K562 (cell line): ENCODE results near the gene TASP1. TPM values are rescaled to one million over a fixed set of nuclear protein-coding genes. Genes with fewer than 3 reads are reported as not detected.
A peak's percentile ranks its signal among the peaks of the same experiment; 100 is the strongest.
"Not testable (repeated sequence)": the region's sequence is repeated elsewhere in the genome, so short reads cannot be mapped to it uniquely, and the experiment has no call there.

Experiments used
- ATAC-seq: fragments of 200-7000 bp; cut with Tn5 transposase; 3 replicates; pipeline ENCODE4 v1.9.1; 2020; ENCODE audit warnings: moderate library complexity
- BruUV-seq: library from RNA; stranded (reverse); fragments of 400-500 nt; replicated peaks from 2 replicates; lab custom pipeline; 2021; lab: Mats Ljungman, UMichigan
- CTCF ChIA-PET: fragments of 300-600 bp; formaldehyde crosslinking; extraction: SDS; loops from one replicate; lab custom pipeline; 2021; ENCODE audit warnings: low intra/inter-chr PET ratio; lab: Yijun Ruan, JAX
- POLR2A ChIA-PET: fragments of 300-600, 350-650 bp; sonication (Branson Sonifier 250); formaldehyde crosslinking; extraction: SDS; loops from one replicate; lab custom pipeline; 2021; ENCODE audit warnings: antibody characterized with exemption, inconsistent platforms; lab: Yijun Ruan, JAX
- DNase-seq, 4 experiments: peaks; one replicate each; pipeline versions ENCODE4 v3.0.0 to v3.0.0-alpha.2; 2011 to 2018; ENCODE audit warnings: low spot score in 3 of 4, mixed read lengths in 3 of 4; ENCODE audit errors: extremely low read depth in 1 of 4
- FAIRE-seq: peaks from 2 replicates; lab custom pipeline; 2011; peaks lifted over from hg19 to GRCh38; lab: Jason Lieb, UNC
- H2AFZ ChIP-seq: 2 replicates; pipeline ENCODE4 v1.6.0; 2011; ENCODE audit warnings: low read depth, low read length, control low read depth, inconsistent platforms
- H3K27ac ChIP-seq: fragments of 200-600 bp; 3 replicates; pipeline ENCODE4 v1.8.0; 2011; ENCODE audit warnings: low read depth, mild to moderate bottlenecking, control low read depth, inconsistent platforms, low read length, moderate library complexity, mixed read lengths; ENCODE audit errors: extremely low read depth
- H3K27me3 ChIP-seq, 2 experiments: fragments of 300-600 bp in 1 of 2; 2 replicates in 1 of 2; 3 replicates in 1 of 2; pipeline versions ENCODE4 v1.6.0 to v1.8.0; 2011; ENCODE audit warnings: inconsistent platforms in 2 of 2, low read length in 2 of 2, mild to moderate bottlenecking in 1 of 2, mixed read lengths in 1 of 2, moderate library complexity in 1 of 2; ENCODE audit not compliant: control insufficient read depth in 2 of 2, insufficient read depth in 2 of 2
- H3K36me3 ChIP-seq: fragments of 300-600 bp; 3 replicates; pipeline ENCODE4 v1.8.0; 2011; ENCODE audit warnings: mild to moderate bottlenecking, low read length, inconsistent platforms; ENCODE audit not compliant: control insufficient read depth, insufficient read depth
- H3K4me1 ChIP-seq, 2 experiments: fragments of 200-600 bp in 1 of 2; replicated peaks in 1 of 2; 2 replicates in 1 of 2; 3 replicates in 1 of 2; pipeline versions ENCODE4 v1.5.1 to v1.8.0; 2011; ENCODE audit warnings: inconsistent platforms in 2 of 2, low read length in 2 of 2, mild to moderate bottlenecking in 1 of 2, mixed read lengths in 1 of 2, moderate library complexity in 1 of 2; ENCODE audit not compliant: control insufficient read depth in 2 of 2, insufficient read depth in 2 of 2
- H3K4me2 ChIP-seq: 2 replicates; pipeline ENCODE4 v1.6.1; 2011; ENCODE audit warnings: low read length, control low read depth, inconsistent platforms, mixed read lengths; ENCODE audit not compliant: insufficient read depth
- H3K4me3 ChIP-seq: fragments of 200-600 bp; sonication (generic), shearing (Covaris generic); 2 replicates; pipeline ENCODE4 v1.5.1; 2016; ENCODE audit warnings: control low read depth, inconsistent platforms
- H3K79me2 ChIP-seq: fragments of 200-600 bp; 3 replicates; pipeline ENCODE4 v1.8.0; 2011; ENCODE audit warnings: low read length, inconsistent platforms; ENCODE audit not compliant: control insufficient read depth, insufficient read depth
- H3K9ac ChIP-seq, 2 experiments: 2 replicates each; pipeline versions ENCODE4 v1.6.0 to v1.6.1; 2011; ENCODE audit warnings: low read depth in 2 of 2, low read length in 2 of 2, control low read depth in 1 of 2, inconsistent platforms in 1 of 2, mild to moderate bottlenecking in 1 of 2, mixed read lengths in 1 of 2; ENCODE audit not compliant: insufficient read depth in 1 of 2
- H3K9me1 ChIP-seq: one replicate; pipeline ENCODE4 v1.6.0; 2011; ENCODE audit warnings: inconsistent platforms, mild to moderate bottlenecking, low read length, moderate library complexity; ENCODE audit not compliant: control insufficient read depth, insufficient read depth
- H3K9me3 ChIP-seq: replicated peaks from 2 replicates; pipeline ENCODE4 v1.5.1; 2011; ENCODE audit warnings: low read depth, low read length, inconsistent platforms; ENCODE audit not compliant: control insufficient read depth, insufficient read depth
- H4K20me1 ChIP-seq: replicated peaks from 2 replicates; pipeline ENCODE4 v1.6.1; 2011; ENCODE audit warnings: low read length, inconsistent platforms, mixed read lengths; ENCODE audit not compliant: control insufficient read depth, insufficient read depth
- MEF2A ChIP-seq: IDR thresholded peaks from 2 replicates; pipeline ENCODE4 v1.6.1; 2011; ENCODE audit warnings: low read depth, mild to moderate bottlenecking, low read length, moderate library complexity; ENCODE audit not compliant: control insufficient read depth
- MEF2D ChIP-seq: conservative IDR thresholded peaks from 2 replicates; pipeline ENCODE4 v1.6.1; 2016; ENCODE audit warnings: low read depth, missing genetic modification characterization, missing compliant biosample characterization
- THAP7 ChIP-seq: fragments of 250-450 bp; sonication (Bioruptor Pico); IDR thresholded peaks from 2 replicates; pipeline ENCODE4 v1.5.0; 2021
- WGBS: fragments of 100-300 bp; shearing (Covaris generic); methylation state at CpG from one replicate; pipeline ENCODE4 v1.1.6; 2016; ENCODE audit warnings: low coverage, mixed read lengths; ENCODE audit not compliant: insufficient coverage; ENCODE audit errors: missing lambda C conversion rate; 5-methylcytosine and 5-hydroxymethylcytosine counted together
- in situ Hi-C: fragments of 300-500 bp; cut with MboI; formaldehyde crosslinking; loops from 4 replicates; pipeline ENCODE4 v1.15.0; 2018; ENCODE audit warnings: inconsistent platforms, mixed read lengths
- intact Hi-C: fragments of 100-400 bp; cut with micrococcal nuclease; formaldehyde crosslinking; loops from 2 replicates; pipeline ENCODE4 v1.14.2; 2022
- polyA plus RNA-seq, 8 experiments: library from polyadenylated mRNA; depleted of rRNA in 4 of 8; stranded (reverse) in 5 of 8; unstranded in 3 of 8; fragments of >200 nt; fragmentation: Nextera tagmentation in 2 of 8; fragmentation: Illumina TruSeq in 1 of 8; extraction: Ambion mirVana in 2 of 8; extraction: Trizol in 1 of 8; gene quantifications; 2 replicates each; pipeline versions ENCODE4 v1.2.1 to v1.2.3, GENCODE V29; 2011 to 2014; ENCODE audit warnings: inconsistent platforms in 1 of 8, missing spikeins in 1 of 8
- total RNA-seq, 7 experiments: library from RNA; depleted of rRNA in 6 of 7; stranded (reverse); fragments of >200 nt in 6 of 7; fragmentation: Illumina TruSeq in 2 of 7; extraction: Trizol in 2 of 7; gene quantifications; 2 replicates each; pipeline versions ENCODE4 v1.2.1 to v1.2.3, GENCODE V29; 2011 to 2021; ENCODE audit warnings: low replicate concordance in 1 of 7

Gene TASP1
- total and polyA plus RNA-seq, 9 of the 15 experiments (the other 6 are each of a cell fraction or from before 2014, with no cell fraction given): 3.7 to 10.6 (median 6.4) TPM

GRCh38 chr20:13625304-13625979 is 13.3 kb downstream of the TASP1 start:
- Histone ChIP-seq H3K27me3 (no peaks in the 10 kb centered on the region), H3K9me1 (no peaks in the 10 kb centered on the region), H4K20me1 (no peaks in the 10 kb centered on the region), H3K4me1 (no peaks in the 10 kb centered on the region; a peak in 1 of 5 replicates), H3K36me3 (peaks cover 7% of the 10 kb centered on the region; the same call in 1 of the 3 replicates), H2AFZ (no peak overlapping the region), H3K4me3 (no peak overlapping the region), H3K27ac (no peak overlapping the region; the same call in 2 of the 3 replicates), H3K9me3 (no peaks in the 10 kb centered on the region), H3K79me2 (no peaks in the 10 kb centered on the region), H3K4me2 (peak overlapping the region; percentile 12; the same call in 1 of the 2 replicates), H3K9ac (no peak overlapping the region; a peak in 1 of 4 replicates)
- intact Hi-C loops: no loop called here
- in situ Hi-C loops: no loop called here
- TF ChIP-seq THAP7 (CRISPR knock-in tag) (no peak), MEF2A (peak; percentile 68; the same call in 1 of the 2 replicates), MEF2D (tag) (peak; percentile 56; the same call in 1 of the 2 replicates)
- FAIRE-seq: no peak
- POLR2A ChIA-PET: no interaction called here
- BruUV-seq: no TSS peak
- CTCF ChIA-PET: no interaction called here
- peak; percentile 68 for ATAC-seq
- WGBS: 22% methylated on average over 5 of the region's 6 CpGs
- peak in 1 of 4 experiments; percentile 20 for DNase-seq

- H3K36me3 ChIP-seq, CTCF ChIA-PET, H4K20me1 ChIP-seq, DNase-seq, H2AFZ ChIP-seq, H3K4me3 ChIP-seq, H3K9me3 ChIP-seq, in situ Hi-C loops, H3K4me2 ChIP-seq, H3K4me1 ChIP-seq, ATAC-seq, H3K79me2 ChIP-seq, POLR2A ChIA-PET, FAIRE-seq, H3K9me1 ChIP-seq, BruUV-seq, H3K27me3 ChIP-seq, H3K9ac ChIP-seq, H3K27ac ChIP-seq: not testable (repeated sequence)
- 75% methylated on average over 1 of the region's 1 CpG for WGBS
- intact Hi-C loops: loop anchor here (10.0 kb wide), 1 partner anchor 85 kb away; no protein-coding TSS in a partner anchor
Observed at GRCh38 chr20:13619415-13619814, 19.3 kb downstream of the TASP1 start.

- WGBS: 38% methylated on average over 1 of the region's 1 CpG
- H3K4me2 ChIP-seq: not testable (repeated sequence)
- intact Hi-C loops: loop anchor here (10.0 kb wide), 1 partner anchor 86 kb away; no protein-coding TSS in a partner anchor
Observed at GRCh38 chr20:13618456-13618855, 20.3 kb downstream of the TASP1 start.

More at GRCh38 chr20:13618456-13618855, 20.3 kb downstream of the TASP1 start:
- CTCF ChIA-PET, H3K27me3 ChIP-seq, H4K20me1 ChIP-seq, H3K9ac ChIP-seq, ATAC-seq, BruUV-seq, FAIRE-seq, H3K9me3 ChIP-seq, H3K4me1 ChIP-seq, H3K27ac ChIP-seq, H2AFZ ChIP-seq, DNase-seq, in situ Hi-C loops, H3K36me3 ChIP-seq, H3K9me1 ChIP-seq, H3K79me2 ChIP-seq, H3K4me3 ChIP-seq, POLR2A ChIA-PET: not testable (repeated sequence)
